Transverse colon (tissue), 4 donors: ENCODE measurements around the gene IFNK.

Source experiments
- CTCF ChIP-seq, 5 experiments: fragments of 200-600 bp in 3 of 5; fragments of 450-650 bp in 2 of 5; sonication (generic) in 3 of 5; IDR thresholded peaks; 1 replicate in 2 of 5; 2 replicates in 3 of 5; pipeline ENCODE4 v1.5.1; 2016 to 2017; ENCODE audit warnings: antibody characterized with exemption in 5 of 5, inconsistent platforms in 3 of 5, mild to moderate bottlenecking in 2 of 5, moderate library complexity in 1 of 5
- POLR2A ChIP-seq: fragments of 450-650 bp; IDR thresholded peaks from one replicate; pipeline ENCODE4 v1.6.1; 2016; ENCODE audit warnings: antibody characterized with exemption, mild to moderate bottlenecking, moderate library complexity
- POLR2AphosphoS5 ChIP-seq, 3 donors: sonication (generic); formaldehyde crosslinking; IDR thresholded peaks; one replicate each; pipeline ENCODE4 v1.6.1; 2016; ENCODE audit warnings: antibody characterized with exemption in 3 of 3

- TF ChIP-seq CTCF (IDR thresholded peaks at IDR 0.05) (no peak), POLR2A (no peak), POLR2AphosphoS5 (IDR thresholded peaks at IDR 0.05) (no peak)
These were observed 19.8 kb upstream of the IFNK start for GRCh38 chr9:27504259-27504658.
